ENCODE results near the gene HNRNPA3. TPM values are rescaled to one million over a fixed set of nuclear protein-coding genes. Genes with fewer than 3 reads are reported as not detected.

Gene HNRNPA3
- total and polyA plus RNA-seq, 2 of the 13 experiments (the other 11 are each of a cell fraction or from before 2014, with no cell fraction given) = 73.3 to 97.7 TPM

GRCh38 chr2:177263451-177264208, 51.0 kb downstream of the HNRNPA3 start (continued):
- TF ChIP-seq ZNF713 (CRISPR knock-in tag; IDR thresholded peaks at IDR 0.05) (peak; percentile 98), SP1 (IDR thresholded peaks at IDR 0.05) (no peak), SP1 (CRISPR knock-in tag; IDR thresholded peaks at IDR 0.05) (peak; percentile 75), GLMP (CRISPR knock-in tag; IDR thresholded peaks at IDR 0.05; ENCODE audit: borderline replicate concordance) (peak; percentile 79; the same call in 1 of the 2 replicates), THAP11 (CRISPR knock-in tag; IDR thresholded peaks at IDR 0.05) (peak; percentile 87), IKZF4 (CRISPR knock-in tag; IDR thresholded peaks at IDR 0.05; ENCODE audit: borderline replicate concordance, low read depth, not compliant biosample characterization) (peak; percentile 62), RFX3 (CRISPR knock-in tag; IDR thresholded peaks at IDR 0.05) (no peak), ZBTB43 (CRISPR knock-in tag; conservative IDR thresholded peaks at IDR 0.05) (peak; percentile 47; the same call in 1 of the 2 replicates), ZBTB7A (CRISPR knock-in tag; IDR thresholded peaks at IDR 0.05) (peak; percentile 85; the same call in 1 of the 2 replicates), NR0B2 (CRISPR knock-in tag; IDR thresholded peaks at IDR 0.05) (peak; percentile 96), KMT2A (CRISPR knock-in tag; IDR thresholded peaks at IDR 0.05) (peak; percentile 99), ZNF513 (CRISPR knock-in tag; conservative IDR thresholded peaks at IDR 0.05) (no peak), SCMH1 (CRISPR knock-in tag; IDR thresholded peaks at IDR 0.05; ENCODE audit: borderline replicate concordance) (no peak), NR2F6 (IDR thresholded peaks at IDR 0.05) (peak; percentile 76), NR2F6 (CRISPR knock-in tag; IDR thresholded peaks at IDR 0.05) (peak; percentile 85), NPAS2 (CRISPR knock-in tag; IDR thresholded peaks at IDR 0.05; ENCODE audit: borderline replicate concordance) (no peak), ATF3 (CRISPR knock-in tag; IDR thresholded peaks at IDR 0.05) (0 out of 2 replicates have a peak, but pooled peaks have one; percentile 53), ZNF564 (CRISPR knock-in tag; IDR thresholded peaks at IDR 0.05) (peak; percentile 97), POLR2AphosphoS5 (IDR thresholded peaks at IDR 0.05; ENCODE audit: low read depth, low read length) (peak; percentile 56), ELK4 (CRISPR knock-in tag; IDR thresholded peaks at IDR 0.05; ENCODE audit: borderline replicate concordance) (no peak), E2F1 (CRISPR knock-in tag; IDR thresholded peaks at IDR 0.05) (peak; percentile 79)

All from HepG2 (cell line).